ENCODE measurements around the gene MSI1. TPM values are rescaled to one million over a fixed set of nuclear protein-coding genes. Genes with fewer than 3 reads are reported as not detected.

The MSI1 gene
- total RNA-seq, 2 donors from 2014 or later, result 0.66 to 1.3 TPM

- TF ChIP-seq, protein P1, sequence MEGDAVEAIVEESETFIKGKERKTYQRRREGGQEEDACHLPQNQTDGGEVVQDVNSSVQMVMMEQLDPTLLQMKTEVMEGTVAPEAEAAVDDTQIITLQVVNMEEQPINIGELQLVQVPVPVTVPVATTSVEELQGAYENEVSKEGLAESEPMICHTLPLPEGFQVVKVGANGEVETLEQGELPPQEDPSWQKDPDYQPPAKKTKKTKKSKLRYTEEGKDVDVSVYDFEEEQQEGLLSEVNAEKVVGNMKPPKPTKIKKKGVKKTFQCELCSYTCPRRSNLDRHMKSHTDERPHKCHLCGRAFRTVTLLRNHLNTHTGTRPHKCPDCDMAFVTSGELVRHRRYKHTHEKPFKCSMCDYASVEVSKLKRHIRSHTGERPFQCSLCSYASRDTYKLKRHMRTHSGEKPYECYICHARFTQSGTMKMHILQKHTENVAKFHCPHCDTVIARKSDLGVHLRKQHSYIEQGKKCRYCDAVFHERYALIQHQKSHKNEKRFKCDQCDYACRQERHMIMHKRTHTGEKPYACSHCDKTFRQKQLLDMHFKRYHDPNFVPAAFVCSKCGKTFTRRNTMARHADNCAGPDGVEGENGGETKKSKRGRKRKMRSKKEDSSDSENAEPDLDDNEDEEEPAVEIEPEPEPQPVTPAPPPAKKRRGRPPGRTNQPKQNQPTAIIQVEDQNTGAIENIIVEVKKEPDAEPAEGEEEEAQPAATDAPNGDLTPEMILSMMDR (IDR thresholded peaks at IDR 0.05), result peak in 1 of 7 experiments; percentile 3
- peak in 1 of 3 donors; percentile 40 for TF ChIP-seq POLR2A (IDR thresholded peaks at IDR 0.05)
- Histone ChIP-seq H3K27ac (peak overlapping the region; percentile 95 to 98 (median 98)), H3K9me3 (no peaks in the 10 kb centered on the region), H3K36me3 (replicated peaks in 1 of 2; ENCODE audit: insufficient read depth in 1 of 2, low read depth in 2 of 2) (no peaks in the 10 kb centered on the region), H3K4me1 (peaks cover 61% of the 10 kb centered on the region), H3K4me3 (peak overlapping the region; percentile 18 to 19), H3K27me3 (no peaks in the 10 kb centered on the region)
- 14 to 15% methylated on average over 9 of the region's 9 CpGs for WGBS, 2 donors
- intact Hi-C loops (cut with DNase I), result no loop called here
- ATAC-seq, result peak; percentile 45
- DNase-seq, result peak; percentile 78 to 85 (median 80)
Measured at GRCh38 chr12:120316798-120317223, 52.2 kb downstream of the MSI1 start.

- TF ChIP-seq, protein P1 (IDR thresholded peaks at IDR 0.05), result peak in 5 of 7 experiments; percentile 17 to 41 (median 33)
- TF ChIP-seq POLR2A (IDR thresholded peaks at IDR 0.05), result no peak
- Histone ChIP-seq H3K27me3 (no peaks in the 10 kb centered on the region), H3K4me1 (peaks cover 37% of the 10 kb centered on the region), H3K9me3 (no peaks in the 10 kb centered on the region), H3K4me3 (no peak overlapping the region), H3K36me3 (replicated peaks in 1 of 2; ENCODE audit: insufficient read depth in 1 of 2, low read depth in 2 of 2) (no peaks in the 10 kb centered on the region), H3K27ac (peak overlapping the region in 1 of 4 donors; percentile 1)
- intact Hi-C loops (cut with DNase I), result no loop called here
- peak in 1 of 4 donors; percentile 63 for DNase-seq
- ATAC-seq, result no peak
- WGBS, 2 donors, result 56 to 62% methylated on average over 5 of the region's 5 CpGs
Measured at GRCh38 chr12:120314220-120314619, 54.7 kb downstream of the MSI1 start.

- peak; percentile 96 for ATAC-seq
- H3K36me3 ChIP-seq (replicated peaks in 1 of 2; ENCODE audit: insufficient read depth in 1 of 2, low read depth in 2 of 2), result no peaks in the 10 kb centered on the region
- peak within 1 kb of the TSS; percentile 62 to 85 (median 78) for H3K27ac ChIP-seq
- no peaks in the 10 kb centered on the region for H3K9me3 ChIP-seq
- H3K27me3 ChIP-seq, result no peaks in the 10 kb centered on the region
- H3K4me3 ChIP-seq, result peak within 1 kb of the TSS in 1 of 2 donors; percentile 23
- WGBS, 2 donors, result 3 to 5% methylated on average over 31 of the region's 31 CpGs
- intact Hi-C loops (cut with DNase I), result no loop called here
- peak in 2 of 3 donors; percentile 33 to 35 for TF ChIP-seq POLR2A (IDR thresholded peaks at IDR 0.05)
- TF ChIP-seq, protein P1 (IDR thresholded peaks at IDR 0.05), result peak; percentile 71 to 89 (median 82)
- peaks cover 18% of the 10 kb centered on the region for H3K4me1 ChIP-seq
- peak; percentile 91 to 95 (median 93) for DNase-seq
Measured at GRCh38 chr12:120301962-120302815, 66.8 kb downstream of the MSI1 start, which contains the start of gene SIRT4. TSS of gene SIRT4 (plus strand) at chr12:120302321. CDS start at chr12:120303562, 1,241 bp downstream.

- Histone ChIP-seq H3K4me1 (peaks cover 18% of the 10 kb centered on the region), H3K36me3 (replicated peaks in 1 of 2; ENCODE audit: insufficient read depth in 1 of 2, low read depth in 2 of 2) (no peaks in the 10 kb centered on the region), H3K27ac (peak within 1 kb of the TSS; percentile 98 to 99 (median 99)), H3K9me3 (no peaks in the 10 kb centered on the region), H3K27me3 (no peaks in the 10 kb centered on the region), H3K4me3 (peak within 1 kb of the TSS; percentile 21 to 51)
- intact Hi-C loops (cut with DNase I), result no loop called here
- TF ChIP-seq POLR2A (IDR thresholded peaks at IDR 0.05), result peak; percentile 68 to 99 (median 98)
- TF ChIP-seq, protein P1 (IDR thresholded peaks at IDR 0.05), result peak in 1 of 7 experiments; percentile 1
- ATAC-seq (peak; percentile 67), DNase-seq (peak; percentile 79 to 91 (median 84))
- 0% methylated on average over 29 of the region's 29 CpGs for WGBS, 2 donors
Measured at GRCh38 chr12:120292661-120293531, 76.1 kb downstream of the MSI1 start, which contains the start of gene RNU4-1. TSS of gene RNU4-1 (minus strand) at chr12:120293237.

All from body of pancreas (tissue), 4 donors.